GF-D8 (cell line): ENCODE results near the gene SNX1.
"Not testable (repeated sequence)": the region's sequence is repeated elsewhere in the genome, so short reads cannot be mapped to it uniquely, and the experiment has no call there.

ENCODE experiments used
- DNase-seq: peaks from one replicate; lab custom pipeline; 2025; lab: John Stamatoyannopoulos, UW

SNX1 gene

DNA sequence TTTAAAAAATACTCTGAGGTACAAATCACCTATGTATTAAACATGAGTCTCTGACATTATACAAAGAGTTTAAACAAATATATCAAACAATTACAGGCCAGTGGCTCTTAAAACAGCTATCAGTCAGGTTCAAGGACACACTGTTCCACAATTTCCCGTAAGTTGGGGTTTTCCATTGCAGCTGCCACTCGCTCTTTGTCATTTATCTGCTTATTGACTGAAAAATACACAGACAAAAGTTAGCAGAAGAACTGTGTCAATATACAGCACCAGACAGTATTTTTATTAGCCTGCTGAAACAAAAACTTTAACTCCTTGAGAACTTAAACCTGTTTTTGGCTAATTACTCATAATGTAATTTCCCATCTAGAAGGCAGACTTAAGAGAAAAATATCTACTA lies 23.0 kb upstream of the SNX1 start:
- DNase-seq: no peak

DNA sequence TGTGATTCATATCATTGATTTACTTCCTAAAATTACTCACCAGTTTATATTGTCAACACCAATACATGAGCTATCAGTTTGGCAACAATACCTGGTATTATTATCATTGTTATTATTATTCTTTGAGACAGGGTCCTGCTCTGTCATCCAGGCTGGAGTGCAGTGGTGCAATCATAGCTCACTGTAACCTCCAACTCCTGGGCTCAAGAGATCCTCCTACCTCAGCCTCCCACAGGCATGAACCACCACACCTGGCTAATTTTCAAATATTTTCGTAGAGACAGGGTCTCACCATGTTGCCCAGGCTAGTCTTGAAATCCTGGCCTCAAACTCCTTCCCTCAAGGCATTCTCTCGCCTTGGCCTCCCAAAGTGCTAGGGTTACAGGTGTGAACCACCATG lies 22.3 kb upstream of the SNX1 start:
- not testable (repeated sequence) for DNase-seq

DNA sequence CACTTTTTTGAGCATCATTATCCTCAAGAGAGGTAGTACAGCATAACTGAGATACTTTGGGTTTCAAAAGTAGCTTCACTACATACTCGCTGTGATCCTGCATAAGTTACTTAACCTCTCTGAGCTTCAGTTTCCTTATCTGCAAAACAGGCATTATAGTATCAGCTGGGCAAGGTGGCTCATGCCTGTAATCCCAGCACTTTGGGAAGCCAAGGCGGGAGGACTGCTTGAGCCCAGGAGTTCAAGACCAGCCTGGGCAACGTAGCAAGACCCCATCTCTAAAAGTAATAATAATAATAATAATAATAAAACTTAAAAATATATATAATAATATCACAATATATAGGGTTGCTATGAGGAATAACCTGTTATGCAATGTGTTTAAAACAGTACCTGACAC lies 13.0 kb upstream of the SNX1 start:
- DNase-seq: no peak

DNA sequence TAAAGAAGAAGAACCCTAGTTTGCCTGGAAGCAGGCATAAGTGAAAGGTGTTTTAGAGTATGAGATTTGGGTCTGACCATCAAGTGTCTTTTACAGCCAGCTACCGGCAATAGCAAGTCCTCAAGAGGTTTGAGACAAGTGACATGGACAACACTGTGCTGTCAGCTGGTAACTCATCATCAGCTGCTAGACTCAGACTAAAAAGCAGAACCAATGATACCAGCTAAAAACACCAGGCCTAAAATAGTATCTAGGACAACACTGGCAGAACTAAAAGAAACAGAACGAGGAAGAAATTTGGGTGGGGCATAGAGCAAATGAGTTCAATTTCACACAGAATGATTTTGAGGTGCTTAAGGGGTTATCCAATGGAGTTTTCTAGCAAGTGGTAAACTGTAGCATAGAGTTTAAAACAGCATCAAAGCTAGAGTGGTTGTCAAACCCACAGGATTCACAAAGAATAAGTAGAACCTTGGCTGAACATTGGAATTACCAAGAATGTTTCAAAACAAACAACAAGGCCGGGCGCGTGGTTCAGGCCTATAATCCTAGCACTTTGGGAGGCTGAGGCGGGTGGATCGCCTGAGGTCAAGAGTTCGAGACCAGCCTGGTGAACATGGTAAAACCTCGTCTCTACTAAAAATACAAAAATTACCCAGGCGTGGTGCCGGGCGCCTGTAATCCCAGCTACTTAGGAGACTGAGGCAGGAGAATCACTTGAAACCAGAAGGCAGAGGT lies 6.1 kb upstream of the SNX1 start:
- DNase-seq: no peak

DNA sequence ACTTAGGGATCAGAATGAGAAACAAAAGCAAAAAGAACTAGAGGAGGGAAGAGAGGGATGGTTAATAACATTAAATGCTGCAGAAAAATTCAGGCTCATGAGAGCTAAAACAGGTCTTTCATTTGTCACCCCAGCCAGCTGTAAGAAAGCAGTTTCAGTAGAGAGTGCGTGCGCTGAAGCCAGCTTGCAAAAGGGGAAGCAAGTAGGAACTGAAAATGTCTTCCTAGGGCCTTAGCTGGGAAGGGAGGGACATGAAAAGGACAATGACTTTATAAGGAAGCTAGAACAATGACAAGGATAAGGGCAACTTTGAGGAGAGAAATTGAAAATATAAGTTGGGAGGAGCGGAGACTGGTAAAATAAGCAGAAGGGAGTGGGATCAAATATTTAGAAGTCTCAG lies 5.3 kb upstream of the SNX1 start:
- DNase-seq: no peak

DNA sequence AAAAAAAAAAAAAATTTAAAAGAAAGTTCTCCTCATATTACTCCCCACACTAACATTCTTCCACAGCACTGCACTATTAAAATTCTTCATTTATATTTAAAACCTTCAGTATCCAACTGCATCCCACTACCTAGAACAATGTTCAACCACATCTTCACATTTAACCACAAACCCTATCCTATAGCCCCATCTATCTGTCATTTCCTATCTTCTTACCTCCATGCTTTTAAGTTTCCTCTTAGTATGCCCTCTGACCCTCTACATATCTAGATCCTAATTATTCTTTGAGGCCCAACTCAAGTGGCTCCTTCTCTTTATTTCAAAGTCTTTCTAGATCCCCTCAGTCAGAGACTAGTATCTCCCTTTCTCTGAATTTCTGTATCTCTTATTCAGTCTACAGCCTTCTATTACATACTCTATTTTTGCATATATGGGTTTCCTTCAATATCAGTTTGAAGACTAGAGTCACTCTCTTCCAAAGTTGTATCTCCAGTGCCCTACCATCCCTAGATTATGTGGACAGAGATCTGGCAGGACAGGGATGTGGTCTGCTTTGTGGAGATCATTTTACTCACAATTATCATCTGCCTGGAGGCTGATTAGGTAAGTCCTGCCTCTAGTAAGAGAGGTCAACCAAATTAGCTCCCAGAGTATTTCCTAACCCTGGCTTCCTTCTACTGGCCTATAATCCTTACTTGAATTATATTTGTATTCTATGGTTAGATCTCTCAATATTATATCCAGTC lies 3.5 kb upstream of the SNX1 start:
- DNase-seq: no peak

DNA sequence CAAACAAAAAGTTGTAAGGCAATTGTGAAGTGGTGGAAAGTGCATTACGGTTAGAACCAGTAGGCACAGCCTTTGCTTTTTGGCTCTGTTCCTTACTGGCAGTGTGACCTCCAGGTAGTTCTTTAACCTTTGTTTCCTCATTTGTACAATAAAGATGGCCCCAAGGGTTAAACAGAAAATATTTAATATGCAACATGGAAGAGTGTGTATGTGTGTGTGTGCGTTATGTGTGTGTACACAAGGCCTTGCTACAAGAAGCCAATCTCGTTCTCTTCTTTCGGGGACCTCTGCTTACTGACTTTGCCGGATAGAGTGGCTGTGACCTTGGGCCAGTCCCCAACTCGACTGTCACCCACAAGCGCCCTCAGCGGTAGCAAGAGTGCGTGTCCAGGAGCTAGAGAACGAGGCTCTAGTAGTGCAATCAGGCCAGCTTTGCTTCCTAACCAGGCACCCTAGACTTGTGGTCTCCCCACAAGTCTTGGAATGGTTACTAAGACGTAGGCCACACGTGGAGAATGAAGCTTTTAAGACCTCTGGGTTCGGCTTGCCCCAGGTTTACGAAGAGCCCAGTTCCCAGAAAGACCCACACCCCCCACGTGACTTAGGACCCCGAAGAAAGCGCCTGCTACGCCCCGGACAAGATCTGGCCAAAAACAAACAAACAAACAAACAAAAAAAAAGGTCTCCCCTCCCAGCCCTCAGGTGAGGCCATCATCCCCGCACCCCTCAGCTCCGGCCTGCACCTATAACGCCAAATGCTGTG lies 2.7 kb upstream of the SNX1 start:
- peak; percentile 29 for DNase-seq

DNA sequence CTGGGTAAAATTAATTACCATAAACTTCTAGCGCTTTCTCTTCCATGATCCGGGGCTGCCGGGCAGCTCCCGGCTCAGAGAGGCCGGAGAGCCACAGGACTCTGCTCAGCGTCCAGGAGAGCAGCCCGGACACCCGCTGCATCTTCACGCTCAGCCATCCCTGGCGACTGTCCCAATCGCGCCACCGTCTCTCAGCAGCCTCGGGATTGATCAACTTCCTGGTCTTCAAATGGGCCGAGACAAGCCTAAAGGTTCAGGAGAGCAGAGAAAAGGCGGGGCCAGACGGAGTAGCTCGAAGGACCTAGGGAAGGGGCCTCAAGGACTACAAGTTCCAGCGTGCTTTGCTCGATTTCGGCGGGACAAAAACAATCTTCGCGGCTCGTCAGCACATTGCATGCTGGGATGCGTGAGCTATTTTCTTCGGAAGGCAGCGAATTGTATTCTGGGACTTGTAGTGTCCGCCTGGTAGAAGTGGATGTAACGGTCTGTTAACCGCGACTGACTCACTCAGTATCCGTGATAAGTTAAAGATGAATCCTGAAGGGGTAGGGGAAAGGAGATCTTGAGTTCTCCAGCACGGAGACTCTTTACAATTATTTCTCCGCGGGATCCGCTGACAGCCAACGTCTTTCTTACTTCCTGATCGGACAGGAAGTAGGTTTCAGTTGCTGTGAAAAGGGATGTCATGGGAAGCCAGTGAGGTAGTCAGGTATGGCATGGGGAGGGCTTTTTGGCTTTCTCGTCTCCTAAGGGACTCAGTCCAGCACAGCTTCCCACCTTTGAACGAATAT lies 2.0 kb upstream of the SNX1 start, which contains the start of gene CIAO2A:
Gene CIAO2A, minus strand, starts transcription at position 212 of the 791 bp plus-strand sequence. Its CDS starts 70 bp downstream, at position 142.
- DNase-seq: peak; percentile 95

DNA sequence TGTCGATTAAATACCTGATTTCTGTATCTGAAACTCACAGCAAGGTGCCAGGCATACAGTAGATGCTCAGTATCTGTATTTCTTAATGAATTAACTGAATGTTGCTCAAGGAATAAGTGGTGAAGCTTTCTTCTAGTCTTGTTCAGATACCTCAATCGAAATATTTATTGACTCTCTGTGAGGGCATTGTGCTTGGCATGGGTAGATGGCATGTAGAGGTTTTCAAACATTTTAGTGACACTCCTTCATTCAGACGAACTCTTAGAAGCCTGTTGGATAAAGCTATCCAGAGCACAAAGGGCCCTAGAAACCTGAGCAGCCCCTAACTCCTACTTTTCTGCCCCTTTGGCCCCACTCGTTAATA lies 369 bp upstream of the SNX1 start:
- no peak for DNase-seq

DNA sequence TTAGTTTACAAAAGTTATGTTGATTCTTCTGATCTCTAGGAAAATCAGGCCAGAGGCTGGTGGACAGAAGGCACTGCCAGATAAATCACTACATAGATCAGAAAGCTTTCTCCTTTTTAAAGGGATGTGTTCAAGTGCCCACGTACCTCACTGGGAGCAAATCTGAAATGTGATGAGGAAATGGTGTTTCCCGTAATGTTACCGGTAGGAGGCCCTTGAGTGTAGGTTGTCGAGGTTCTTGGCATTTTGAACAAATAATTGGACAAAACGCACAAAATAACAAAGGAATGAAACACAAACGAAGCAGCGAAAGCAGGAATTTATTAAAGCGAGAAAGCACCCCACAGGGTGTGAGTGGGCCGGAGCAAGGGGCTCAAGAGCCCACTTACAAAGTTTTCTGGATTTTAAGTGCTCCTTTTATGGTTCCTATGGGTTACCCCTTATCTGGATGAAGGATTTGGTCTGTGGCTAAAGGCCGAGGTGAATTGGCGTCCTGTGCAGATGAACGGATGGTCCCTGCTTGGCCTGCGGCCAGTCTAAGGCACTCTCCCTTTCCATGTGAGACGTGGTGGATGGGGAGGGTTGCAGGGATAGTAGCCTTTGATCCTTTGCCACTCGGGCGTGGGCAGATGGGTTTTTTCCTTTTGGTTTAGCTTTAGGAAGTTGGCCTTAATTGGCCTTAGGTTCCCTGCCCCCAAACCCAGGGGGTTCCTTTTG lies 1.0 kb downstream of the SNX1 start:
- no peak for DNase-seq

DNA sequence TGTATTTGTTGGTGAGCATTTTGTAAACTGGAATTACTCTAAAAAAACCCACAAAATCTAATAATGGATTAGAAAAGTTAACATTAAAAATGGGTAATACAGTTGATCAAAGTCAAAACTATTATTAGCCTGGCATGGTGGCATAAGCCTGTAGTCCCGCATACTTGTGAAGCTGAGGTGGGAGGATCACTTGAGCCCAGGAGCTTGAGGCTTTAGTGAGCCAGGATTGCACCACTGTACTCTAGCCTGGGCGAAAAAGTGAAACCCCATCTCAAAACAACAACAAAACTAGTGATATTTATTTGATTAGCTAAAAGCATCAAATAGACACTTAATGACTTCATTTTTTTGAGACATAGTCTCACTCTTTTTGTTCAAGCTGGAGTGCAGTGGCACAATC lies 3.6 kb downstream of the SNX1 start:
- DNase-seq: no peak

DNA sequence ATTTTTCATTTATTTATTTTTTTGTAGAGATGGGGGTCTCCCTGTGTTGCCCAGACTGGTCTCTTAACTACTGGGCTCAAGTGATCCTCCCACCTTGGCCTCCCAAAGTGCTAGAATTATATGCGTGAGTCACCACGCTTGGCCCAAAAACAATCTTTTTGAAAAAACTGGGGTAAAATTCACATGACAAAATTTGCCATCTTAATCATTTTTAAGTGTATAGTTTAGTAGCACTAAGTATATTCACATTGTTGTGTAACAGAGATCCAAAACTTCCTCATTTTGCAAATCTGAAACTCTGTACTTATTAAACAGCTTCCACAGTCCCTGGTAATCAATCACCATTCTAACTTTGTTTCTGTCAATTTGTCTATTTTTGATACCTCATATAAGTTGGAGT lies 5.2 kb downstream of the SNX1 start:
- no peak for DNase-seq

DNA sequence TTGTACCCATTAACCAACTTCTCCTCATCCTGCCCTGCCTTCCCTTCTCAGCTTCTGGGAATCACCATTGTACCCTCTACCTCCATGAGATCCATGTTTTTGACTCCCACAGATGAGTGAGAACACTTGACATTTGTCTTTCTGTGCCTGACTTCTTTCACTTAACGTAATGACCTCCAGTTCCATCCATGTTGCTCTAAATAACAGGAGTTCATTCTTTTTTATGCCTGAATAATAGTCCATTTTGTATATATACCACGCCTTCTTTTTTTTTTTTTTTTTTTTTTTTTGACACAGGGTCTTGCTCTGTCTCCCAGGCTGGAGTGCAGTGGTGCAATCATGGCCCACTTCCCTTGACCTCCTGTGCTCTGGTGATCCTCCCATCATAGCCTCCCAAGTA lies 6.7 kb downstream of the SNX1 start:
- DNase-seq: no peak

DNA sequence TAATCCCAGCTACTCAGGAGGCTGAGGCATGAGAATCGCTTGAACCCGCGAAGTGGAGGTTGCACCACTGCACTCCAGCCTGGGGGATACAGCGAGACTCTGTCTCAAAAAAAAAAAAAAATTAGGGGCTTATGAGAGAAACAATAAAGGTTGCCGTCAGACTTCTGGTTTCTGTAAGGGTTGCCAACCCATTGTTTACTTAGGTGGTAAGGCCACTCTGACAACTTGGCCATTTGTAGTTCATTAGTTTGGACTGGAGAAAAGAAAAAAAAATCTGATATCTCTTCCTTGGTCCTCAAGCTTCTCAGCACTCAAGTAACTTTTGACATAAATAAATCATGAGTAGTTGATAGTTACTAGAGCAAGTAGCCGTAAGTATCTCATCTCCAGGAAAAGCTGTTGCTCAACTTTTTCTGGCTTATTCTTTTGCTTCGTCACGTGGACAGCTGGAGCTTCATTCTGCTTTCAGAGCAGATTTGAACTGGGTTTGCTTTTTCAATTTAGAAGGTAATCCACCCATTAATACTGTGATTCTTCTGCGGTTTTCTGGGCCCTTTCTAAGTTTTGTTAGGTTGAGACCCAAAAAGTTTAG lies 9.4 kb downstream of the SNX1 start:
- DNase-seq: no peak

DNA sequence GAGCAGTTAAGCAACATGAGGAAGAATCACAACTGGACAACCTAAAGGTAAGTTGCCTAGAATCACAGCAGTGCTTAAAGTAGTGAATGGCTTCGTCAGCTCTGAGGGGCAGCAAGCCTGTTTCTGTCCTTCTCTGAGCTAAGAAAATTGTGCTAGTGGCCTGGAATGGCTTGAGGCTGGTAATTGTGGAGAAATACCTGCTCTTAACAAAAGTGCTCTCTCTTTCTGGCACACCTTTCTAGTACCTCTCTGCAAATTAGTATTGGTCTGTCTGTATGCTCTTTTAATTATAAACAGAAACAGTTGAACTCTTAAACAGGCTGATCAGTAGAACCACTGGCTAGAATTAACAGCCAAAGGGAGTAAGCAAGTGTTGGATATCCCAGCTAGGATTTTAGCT lies 11.6 kb downstream of the SNX1 start:
- no peak for DNase-seq

DNA sequence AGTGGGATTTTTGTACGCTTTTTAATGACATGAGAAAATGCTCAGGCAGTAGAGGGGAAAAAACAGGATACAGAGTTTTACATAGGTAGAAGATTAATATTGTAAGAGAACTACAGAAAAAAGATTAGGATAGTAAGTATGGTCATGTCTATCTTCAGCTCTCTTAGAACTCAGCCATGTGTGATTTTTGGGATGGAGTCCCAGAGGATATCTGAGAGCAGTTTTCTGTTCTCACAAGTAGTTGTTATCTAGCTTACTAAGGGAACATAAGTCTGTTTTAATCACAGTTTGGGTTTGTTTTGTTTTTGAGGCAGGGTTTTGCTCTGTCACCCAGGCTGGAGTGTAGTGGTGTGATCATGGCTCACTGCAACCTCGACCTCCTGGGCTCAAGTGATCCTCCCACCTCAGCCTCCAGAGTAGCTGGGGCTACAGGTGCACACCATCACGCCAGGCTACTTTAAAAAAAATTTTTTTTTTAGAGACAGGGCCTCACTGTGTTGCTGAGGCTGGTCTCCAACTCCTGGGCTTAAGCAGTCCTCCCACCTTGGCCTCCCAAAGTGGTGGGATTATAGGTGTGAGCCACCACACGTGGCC lies 14.4 kb downstream of the SNX1 start:
- not testable (repeated sequence) for DNase-seq

DNA sequence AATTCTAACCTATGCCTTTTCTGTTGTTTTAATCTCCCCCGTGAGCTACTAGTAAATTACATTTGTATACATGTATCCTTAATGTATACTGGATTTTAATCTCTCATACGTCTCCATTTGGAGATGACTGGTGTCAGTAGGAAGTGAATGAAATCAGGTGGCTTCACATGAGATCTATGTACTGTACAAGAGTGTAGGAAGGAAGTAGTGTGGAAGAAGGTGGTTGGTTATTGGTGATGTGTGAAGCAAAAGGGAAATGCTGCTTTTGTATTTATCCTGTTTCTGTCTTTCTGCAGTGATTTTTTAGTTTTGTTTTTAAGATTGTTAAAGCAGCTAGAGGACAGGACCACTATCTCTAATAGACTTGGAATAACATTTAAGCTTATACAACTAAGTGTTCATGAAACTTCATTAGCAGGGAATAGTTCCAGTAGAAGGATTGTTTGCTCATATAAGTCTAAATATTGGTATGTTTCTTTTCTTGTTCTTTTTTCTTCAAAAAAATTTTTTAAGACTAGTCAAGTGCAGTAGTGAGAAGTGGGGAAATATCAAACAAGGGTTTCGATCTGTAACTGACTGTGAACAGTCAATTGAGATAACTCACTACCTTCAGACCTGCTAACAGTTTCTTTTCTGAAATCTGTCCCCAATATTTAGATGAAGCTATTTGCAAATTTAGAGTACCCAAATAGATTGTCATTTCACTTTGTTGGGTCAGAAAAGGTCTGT lies 15.3 kb downstream of the SNX1 start:
- no peak for DNase-seq

DNA sequence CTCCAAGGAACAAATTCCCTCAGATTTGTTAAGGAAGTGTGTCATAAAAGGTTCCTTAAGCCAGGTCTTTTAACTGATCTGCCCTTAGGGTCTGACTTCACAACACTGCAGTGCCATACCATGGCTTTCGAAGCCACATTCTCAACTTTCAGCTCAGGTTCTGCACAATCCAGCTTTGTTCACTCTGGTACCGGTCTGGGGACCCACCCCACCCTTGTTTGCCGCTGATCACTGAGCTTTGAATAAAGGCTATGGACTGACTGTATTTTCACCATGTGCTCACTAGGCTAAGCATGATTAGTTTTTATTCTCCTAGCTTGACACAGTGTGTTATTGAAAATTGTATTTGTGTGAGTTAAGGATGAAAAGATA lies 15.9 kb downstream of the SNX1 start:
- no peak for DNase-seq

DNA sequence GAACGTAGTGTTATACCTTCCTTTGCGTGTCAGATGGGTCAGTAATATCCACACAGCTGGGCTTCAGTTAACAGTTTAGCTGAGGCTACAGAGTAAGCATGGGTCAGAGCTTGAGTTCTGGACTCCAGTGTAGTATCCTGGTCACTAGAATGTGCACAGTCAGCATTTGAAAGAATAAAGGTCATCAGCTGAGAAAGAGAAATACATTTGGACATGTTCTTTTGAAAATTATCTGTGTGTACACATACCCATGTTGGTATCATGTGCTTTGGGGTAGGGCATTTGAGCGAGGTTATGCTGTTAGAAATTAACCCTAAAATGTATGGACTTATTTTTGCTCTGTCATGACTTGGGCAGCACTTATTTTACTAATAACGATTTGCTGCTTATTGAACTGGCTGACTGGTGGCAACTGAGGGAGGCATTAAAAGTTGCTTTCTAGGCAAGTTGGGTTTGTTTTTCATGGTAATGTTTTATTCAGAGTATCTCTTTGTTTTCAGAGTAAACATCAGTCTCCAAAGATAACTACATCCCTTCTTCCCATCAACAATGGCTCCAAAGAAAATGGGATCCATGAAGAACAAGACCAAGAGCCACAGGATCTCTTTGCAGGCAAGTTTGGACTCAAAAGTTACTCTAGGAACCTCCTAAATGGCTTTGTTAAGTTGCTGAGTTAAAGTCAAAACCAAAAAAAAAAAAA lies 16.4 kb downstream of the SNX1 start:
- no peak for DNase-seq
